Astrocyte (in vitro differentiated cells and primary cell): ENCODE measurements around the gene LBX2.

Source experiments
- CTCF ChIP-seq: IDR thresholded peaks from 2 replicates; pipeline ENCODE4 v1.5.1; 2011; ENCODE audit warnings: low read depth, mild to moderate bottlenecking, inconsistent platforms, low read length, moderate library complexity; ENCODE audit not compliant: insufficient read depth
- EZH2 ChIP-seq: IDR thresholded peaks from 2 replicates; pipeline ENCODE4 v1.6.1; 2012; ENCODE audit warnings: mild to moderate bottlenecking, low read length, inconsistent platforms; ENCODE audit not compliant: insufficient read depth

DNA sequence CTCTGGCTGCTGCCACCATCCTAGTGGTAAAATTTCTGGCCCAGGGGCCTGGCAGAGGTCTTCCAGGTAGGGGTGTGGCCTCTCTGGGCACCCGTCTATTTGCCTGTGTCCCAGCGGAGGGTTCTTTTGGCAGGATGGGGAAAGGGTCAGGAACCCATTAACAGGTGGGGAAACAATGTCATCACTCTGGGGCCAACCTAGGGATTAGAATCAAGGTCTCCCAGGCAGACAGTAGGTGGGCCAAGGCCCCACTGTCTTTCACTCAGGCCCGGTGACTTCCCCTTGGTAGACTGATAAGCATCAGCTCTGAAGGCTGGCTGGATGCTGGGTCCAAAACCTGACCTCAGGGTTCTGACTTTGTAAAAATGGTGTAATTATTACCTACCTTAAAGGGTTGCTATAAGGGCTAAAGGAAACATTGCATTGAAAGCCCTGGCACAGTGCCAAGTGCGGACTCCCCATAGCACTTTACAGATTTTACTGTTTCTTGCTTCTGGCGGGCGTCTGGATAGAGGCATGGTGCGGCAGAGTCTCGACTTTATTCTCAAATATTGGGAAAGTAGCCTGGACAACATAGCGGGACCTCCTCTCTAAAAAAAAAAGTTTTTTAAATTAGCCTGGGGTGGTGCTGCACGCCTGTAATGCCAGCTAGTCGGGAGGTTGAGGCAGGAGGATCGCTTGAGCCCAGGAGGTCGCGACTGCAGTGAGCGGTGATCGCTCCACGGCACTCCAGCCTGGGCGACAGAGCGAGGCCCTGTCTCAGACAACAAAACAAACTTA lies 2.2 kb downstream of the LBX2 start:
- no peak for TF ChIP-seq CTCF
- TF ChIP-seq EZH2 = no peak
